ENCODE data around the gene SLC45A1. TPM values are rescaled to one million over a fixed set of nuclear protein-coding genes. Genes with fewer than 3 reads are reported as not detected.
"Not testable (repeated sequence)": the region's sequence is repeated elsewhere in the genome, so short reads cannot be mapped to it uniquely, and the experiment has no call there.

The SLC45A1 gene
- total RNA-seq, 2 experiments from 2014 or later, result 0.13 TPM; not detected in 1

GRCh38 chr1:8379513-8380186 lies 61.7 kb downstream of the SLC45A1 start:
- ChIA-PET CTCF (no interaction called here), POLR2A (no interaction called here)
- ATAC-seq (no peak), DNase-seq (no peak)
- Mint-ChIP-seq H3K27me3 (ENCODE audit: low read depth) (no peaks in the 10 kb centered on the region), H3K27ac (no peak overlapping the region), H3K9me3 (ENCODE audit: insufficient read depth) (no peaks in the 10 kb centered on the region), H3K4me1 (ENCODE audit: low read depth) (peaks cover 43% of the 10 kb centered on the region), H3K4me3 (no peak overlapping the region), H3K36me3 (ENCODE audit: low read depth) (peaks cover 10% of the 10 kb centered on the region)

DNA sequence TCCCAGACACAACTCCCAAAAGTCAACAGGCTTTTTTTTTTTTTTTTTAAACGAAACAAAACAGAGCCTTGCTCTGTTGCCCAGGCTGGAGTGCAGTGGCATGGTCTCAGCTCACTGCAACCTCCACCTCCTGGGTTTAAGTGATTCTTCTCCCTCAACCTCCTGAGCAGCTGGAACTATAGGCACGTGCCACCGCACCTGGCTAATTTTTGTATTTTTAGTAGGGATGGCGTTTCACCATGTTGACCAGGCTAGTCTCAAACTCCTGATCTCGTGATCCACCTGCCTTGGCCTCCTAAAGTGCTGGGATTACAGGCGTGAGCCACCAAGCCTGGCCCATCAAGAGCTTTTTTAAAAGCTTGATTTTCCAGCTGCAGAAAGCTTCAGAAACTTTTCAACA lies 62.4 kb downstream of the SLC45A1 start:
- H3K4me3 Mint-ChIP-seq; POLR2A ChIA-PET; ATAC-seq; H3K9me3 Mint-ChIP-seq (ENCODE audit: insufficient read depth); DNase-seq; H3K27me3 Mint-ChIP-seq (ENCODE audit: low read depth); H3K27ac Mint-ChIP-seq: not testable (repeated sequence)
- CTCF ChIA-PET, result interaction anchor here (0.8 kb wide), 1 partner anchor 365 kb away, joined by 3 read pairs; no protein-coding TSS in a partner anchor
- peaks cover 44% of the 10 kb centered on the region for H3K4me1 Mint-ChIP-seq (ENCODE audit: low read depth)
- peaks cover 13% of the 10 kb centered on the region for H3K36me3 Mint-ChIP-seq (ENCODE audit: low read depth)

- no peak for ATAC-seq
- Mint-ChIP-seq H3K4me3 (no peak overlapping the region), H3K36me3 (ENCODE audit: low read depth) (peaks cover 17% of the 10 kb centered on the region), H3K27ac (no peak overlapping the region), H3K27me3 (ENCODE audit: low read depth) (no peaks in the 10 kb centered on the region), H3K4me1 (ENCODE audit: low read depth) (peaks cover 44% of the 10 kb centered on the region), H3K9me3 (ENCODE audit: insufficient read depth) (no peaks in the 10 kb centered on the region)
- ChIA-PET CTCF (no interaction called here), POLR2A (no interaction called here)
- no peak for DNase-seq
Observed at GRCh38 chr1:8381618-8382017, 63.7 kb downstream of the SLC45A1 start.

DNA sequence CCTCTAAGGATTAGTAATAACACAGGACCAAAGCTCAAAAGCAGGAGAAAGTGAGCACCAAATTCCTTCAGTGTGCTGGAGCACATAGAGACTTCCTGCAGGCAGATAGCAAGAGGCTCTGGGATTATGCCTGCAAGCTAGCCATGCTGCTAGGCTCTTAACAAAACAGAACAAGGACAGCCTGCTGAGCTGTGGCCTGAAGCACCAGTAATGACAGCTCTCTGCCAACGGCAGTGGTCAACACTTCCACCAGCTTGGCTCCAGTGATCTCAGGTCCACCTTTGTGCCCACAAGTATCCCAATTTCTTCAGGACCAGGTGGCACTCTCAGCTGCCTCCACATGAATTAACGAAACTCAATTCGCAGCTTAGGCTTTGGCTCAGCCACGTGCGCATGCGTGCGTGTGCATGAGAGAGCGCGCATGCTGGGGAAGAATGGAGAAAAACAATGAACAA lies 64.2 kb downstream of the SLC45A1 start:
- no peaks in the 10 kb centered on the region for H3K27me3 Mint-ChIP-seq (ENCODE audit: low read depth)
- ChIA-PET POLR2A (interaction anchor here (0.8 kb wide), 1 partner anchor 40 kb away, joined by 3 read pairs; no protein-coding TSS in a partner anchor), CTCF (no interaction called here)
- H3K9me3 Mint-ChIP-seq (ENCODE audit: insufficient read depth), result no peaks in the 10 kb centered on the region
- H3K36me3 Mint-ChIP-seq (ENCODE audit: low read depth), result peaks cover 17% of the 10 kb centered on the region
- peaks cover 44% of the 10 kb centered on the region for H3K4me1 Mint-ChIP-seq (ENCODE audit: low read depth)
- DNase-seq (no peak), ATAC-seq (no peak)
- peak overlapping the region; percentile 34 for H3K27ac Mint-ChIP-seq
- H3K4me3 Mint-ChIP-seq, result no peak overlapping the region

DNA sequence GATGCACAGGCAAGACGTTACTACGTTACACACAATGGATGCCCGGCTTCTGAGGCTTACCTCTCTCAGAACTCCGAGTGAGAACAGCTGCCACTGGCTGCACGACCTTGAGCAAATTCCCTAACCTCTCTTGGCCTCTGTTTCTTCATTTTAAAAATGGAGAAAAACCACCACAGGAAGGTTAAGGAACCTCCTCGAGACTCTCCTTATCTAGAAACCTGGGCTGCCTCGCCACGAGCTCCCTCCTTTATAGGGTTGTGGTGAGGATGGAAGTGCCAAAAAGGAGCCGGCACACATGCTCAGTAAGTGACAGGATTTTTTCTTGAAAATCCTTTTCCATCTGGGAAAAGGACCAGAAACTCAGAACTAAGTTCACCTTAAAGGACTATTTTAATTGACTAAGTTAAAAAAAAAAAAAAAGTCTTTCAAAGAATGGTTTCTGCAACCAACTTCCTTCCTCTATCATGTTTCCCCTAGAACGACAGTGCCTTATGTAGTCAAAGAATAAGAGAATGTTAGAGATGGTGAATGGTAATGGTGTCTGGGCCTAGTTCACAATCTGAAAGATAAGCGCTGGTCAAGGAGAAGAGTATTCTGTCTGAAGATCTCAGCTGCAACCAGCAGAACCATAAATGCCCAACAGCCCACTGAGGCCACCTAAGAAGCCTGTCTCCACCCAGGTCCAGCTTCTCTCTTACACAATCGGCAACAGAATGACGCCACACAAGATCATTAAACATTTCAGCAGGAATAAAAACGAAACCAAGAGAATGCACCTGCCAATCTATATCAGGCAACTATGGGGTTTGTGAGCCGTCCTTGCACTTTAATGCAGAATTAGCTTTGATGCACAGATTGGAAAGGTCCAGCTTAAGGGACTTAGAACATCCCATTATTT lies 64.9 kb downstream of the SLC45A1 start:
- Mint-ChIP-seq H3K4me1 (ENCODE audit: low read depth) (peaks cover 44% of the 10 kb centered on the region), H3K27ac (peak overlapping the region; percentile 83), H3K9me3 (ENCODE audit: insufficient read depth) (no peaks in the 10 kb centered on the region), H3K27me3 (ENCODE audit: low read depth) (no peaks in the 10 kb centered on the region), H3K4me3 (peak overlapping the region; percentile 53), H3K36me3 (ENCODE audit: low read depth) (peaks cover 17% of the 10 kb centered on the region)
- CTCF ChIA-PET, result interaction anchor here (0.8 to 0.9 kb wide), 3 partner anchors 25 to 288 kb away, joined by 3 read pairs; no protein-coding TSS in a partner anchor
- ATAC-seq, result peak; percentile 58
- no peak for DNase-seq
- POLR2A ChIA-PET, result interaction anchor here (0.8 kb wide), 1 partner anchor 40 kb away, joined by 3 read pairs; no protein-coding TSS in a partner anchor

GRCh38 chr1:8384088-8384487 lies 66.2 kb downstream of the SLC45A1 start:
- Mint-ChIP-seq H3K27me3 (ENCODE audit: low read depth) (no peaks in the 10 kb centered on the region), H3K4me3 (no peak overlapping the region), H3K27ac (no peak overlapping the region), H3K9me3 (ENCODE audit: insufficient read depth) (no peaks in the 10 kb centered on the region), H3K4me1 (ENCODE audit: low read depth) (peaks cover 36% of the 10 kb centered on the region), H3K36me3 (ENCODE audit: low read depth) (peaks cover 20% of the 10 kb centered on the region)
- ChIA-PET POLR2A (no interaction called here), CTCF (interaction anchor here (0.6 kb wide), 1 partner anchor 13 kb away, joined by 3 read pairs; no protein-coding TSS in a partner anchor)
- DNase-seq (no peak), ATAC-seq (no peak)

DNA sequence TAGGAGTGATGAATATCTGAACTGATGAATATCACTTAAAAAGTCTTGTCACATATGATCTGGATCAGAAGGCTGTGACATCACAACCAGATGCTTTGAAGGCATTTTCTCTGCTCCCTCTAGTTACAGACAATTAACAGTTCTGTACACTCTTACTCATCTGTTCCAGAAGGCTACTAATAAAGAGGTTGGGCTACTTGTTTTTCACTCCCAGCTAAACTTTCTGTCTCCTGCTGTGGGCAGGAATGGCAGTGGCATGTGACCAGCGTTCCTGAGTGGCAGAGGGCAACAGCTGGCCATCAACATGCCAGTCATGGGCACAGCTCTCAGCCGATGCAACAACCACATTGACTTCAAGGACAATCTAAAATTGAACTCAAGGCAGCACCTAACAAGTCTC lies 66.7 kb downstream of the SLC45A1 start:
- no peak for ATAC-seq
- H3K36me3 Mint-ChIP-seq (ENCODE audit: low read depth), result peaks cover 24% of the 10 kb centered on the region
- peaks cover 39% of the 10 kb centered on the region for H3K4me1 Mint-ChIP-seq (ENCODE audit: low read depth)
- DNase-seq, result no peak
- H3K9me3 Mint-ChIP-seq (ENCODE audit: insufficient read depth), result no peaks in the 10 kb centered on the region
- POLR2A ChIA-PET, result no interaction called here
- H3K27me3 Mint-ChIP-seq (ENCODE audit: low read depth), result no peaks in the 10 kb centered on the region
- CTCF ChIA-PET, result no interaction called here
- no peak overlapping the region for H3K4me3 Mint-ChIP-seq
- no peak overlapping the region for H3K27ac Mint-ChIP-seq

GRCh38 chr1:8386247-8386646 lies 68.3 kb downstream of the SLC45A1 start:
- H3K4me1 Mint-ChIP-seq (ENCODE audit: low read depth), result peaks cover 49% of the 10 kb centered on the region
- ATAC-seq (no peak), DNase-seq (no peak)
- POLR2A ChIA-PET, result interaction anchor here (0.6 kb wide), 1 partner anchor 290 kb away, joined by 3 read pairs; no protein-coding TSS in a partner anchor
- no peaks in the 10 kb centered on the region for H3K9me3 Mint-ChIP-seq (ENCODE audit: insufficient read depth)
- no peaks in the 10 kb centered on the region for H3K27me3 Mint-ChIP-seq (ENCODE audit: low read depth)
- H3K36me3 Mint-ChIP-seq (ENCODE audit: low read depth), result peaks cover 24% of the 10 kb centered on the region
- no peak overlapping the region for H3K4me3 Mint-ChIP-seq
- H3K27ac Mint-ChIP-seq, result no peak overlapping the region
- CTCF ChIA-PET, result interaction anchor here (0.8 to 1.4 kb wide), 2 partner anchors 11 to 341 kb away, joined by 3 read pairs; no protein-coding TSS in a partner anchor

- Mint-ChIP-seq H3K36me3 (ENCODE audit: low read depth) (peaks cover 30% of the 10 kb centered on the region), H3K4me3 (no peak overlapping the region), H3K27ac (no peak overlapping the region), H3K4me1 (ENCODE audit: low read depth) (peaks cover 39% of the 10 kb centered on the region), H3K27me3 (ENCODE audit: low read depth) (no peaks in the 10 kb centered on the region), H3K9me3 (ENCODE audit: insufficient read depth) (no peaks in the 10 kb centered on the region)
- DNase-seq (no peak), ATAC-seq (no peak)
- ChIA-PET POLR2A (no interaction called here), CTCF (no interaction called here)
Observed at GRCh38 chr1:8388732-8389562, 71.0 kb downstream of the SLC45A1 start.

DNA sequence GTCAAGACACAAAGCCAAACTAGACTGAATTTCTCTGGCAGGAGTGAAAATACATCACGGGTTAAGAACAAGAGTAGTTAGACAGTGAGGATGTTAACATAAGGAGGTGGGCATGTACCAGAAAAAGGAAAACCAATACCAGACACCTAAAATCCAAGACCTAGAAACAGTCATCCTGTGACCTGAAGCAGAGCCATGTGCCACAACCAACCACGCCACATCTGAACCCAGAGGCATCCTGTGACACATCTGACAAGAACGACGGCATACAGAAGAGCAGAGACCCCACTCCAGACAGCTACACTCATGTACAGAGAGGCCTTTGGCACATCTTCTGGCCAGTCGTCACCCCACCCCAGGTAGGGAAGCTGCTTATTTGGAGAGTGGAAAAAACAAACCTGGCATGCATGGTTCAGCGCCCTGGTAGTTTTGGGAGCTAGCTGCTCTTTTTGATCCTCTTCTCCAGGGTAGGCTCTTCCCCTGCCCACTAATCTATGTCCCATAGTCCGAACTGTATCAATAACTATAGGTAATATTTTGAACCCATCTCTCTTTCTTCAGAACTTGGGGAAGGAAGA lies 72.1 kb downstream of the SLC45A1 start:
- ChIA-PET CTCF (no interaction called here), POLR2A (no interaction called here)
- peak overlapping the region; percentile 30 for H3K27ac Mint-ChIP-seq
- H3K4me1 Mint-ChIP-seq (ENCODE audit: low read depth), result peaks cover 42% of the 10 kb centered on the region
- H3K36me3 Mint-ChIP-seq (ENCODE audit: low read depth), result peaks cover 32% of the 10 kb centered on the region
- H3K4me3 Mint-ChIP-seq, result no peak overlapping the region
- peak; percentile 64 for ATAC-seq
- DNase-seq, result peak; percentile 53
- H3K27me3 Mint-ChIP-seq (ENCODE audit: low read depth), result no peaks in the 10 kb centered on the region
- H3K9me3 Mint-ChIP-seq (ENCODE audit: insufficient read depth), result no peaks in the 10 kb centered on the region

DNA sequence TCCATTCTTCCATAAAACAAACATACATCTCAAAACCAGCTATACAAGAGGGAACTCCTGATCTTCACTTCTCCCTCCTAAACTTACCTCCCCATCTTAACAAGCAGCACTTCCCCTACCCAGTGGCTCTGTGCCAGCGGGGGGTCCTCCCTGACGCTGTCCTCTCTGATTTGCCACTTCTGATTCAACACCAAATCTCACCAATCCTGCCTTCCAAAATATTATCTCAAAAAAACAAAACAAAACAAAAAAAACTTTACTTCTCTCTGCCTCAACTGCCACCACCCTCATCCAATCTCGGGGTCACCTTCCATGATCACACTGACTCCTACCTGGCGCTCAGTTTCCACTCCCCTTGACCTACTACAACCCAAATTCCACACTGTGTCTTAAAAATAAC lies 72.8 kb downstream of the SLC45A1 start:
- DNase-seq, result no peak
- ChIA-PET CTCF (no interaction called here), POLR2A (no interaction called here)
- no peak for ATAC-seq
- H3K27me3 Mint-ChIP-seq (ENCODE audit: low read depth), result no peaks in the 10 kb centered on the region
- H3K27ac Mint-ChIP-seq, result no peak overlapping the region
- H3K36me3 Mint-ChIP-seq (ENCODE audit: low read depth), result peaks cover 32% of the 10 kb centered on the region
- H3K4me3 Mint-ChIP-seq, result no peak overlapping the region
- H3K4me1 Mint-ChIP-seq (ENCODE audit: low read depth), result peaks cover 48% of the 10 kb centered on the region
- no peaks in the 10 kb centered on the region for H3K9me3 Mint-ChIP-seq (ENCODE audit: insufficient read depth)

Measured in activated CD8-positive, alpha-beta T cell treated with anti-CD3 and anti-CD28 coated beads, Interleukin-2, amount 10 ng/mL, durations not matched to agents 7 days and 5 days (primary cell).